Activated effector memory CD4-positive, alpha-beta T cell treated with anti-CD3 and anti-CD28 coated beads, Interleukin-2, amount 50 U/mL, for 16 hours (primary cell): ENCODE results near the gene PDCD7.
"Not testable (repeated sequence)": the region's sequence is repeated elsewhere in the genome, so short reads cannot be mapped to it uniquely, and the experiment has no call there.

Experiments used
- DNase-seq: peaks from one replicate; pipeline ENCODE4 v3.0.0-alpha.2; 2020

Gene PDCD7

DNA sequence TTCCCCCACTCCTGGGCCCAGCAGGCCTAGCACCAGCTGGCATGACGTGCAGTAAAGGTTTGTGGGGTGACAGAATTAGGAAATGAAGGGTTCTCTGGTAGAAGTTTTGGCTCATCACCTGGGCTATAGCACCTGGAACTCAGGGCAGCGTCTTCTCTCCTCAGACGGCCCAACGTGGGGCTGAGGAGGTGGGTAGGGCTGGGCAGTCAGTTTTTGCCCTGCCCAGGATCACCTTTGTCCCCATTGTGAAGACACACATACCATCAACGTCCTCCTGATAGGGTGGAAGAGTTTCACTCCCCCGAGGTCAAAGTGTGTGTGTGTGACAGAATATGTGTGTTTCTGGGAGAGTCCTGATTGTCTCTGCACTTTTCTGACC, 45.0 kb downstream of the PDCD7 start:
- no peak for DNase-seq

DNA sequence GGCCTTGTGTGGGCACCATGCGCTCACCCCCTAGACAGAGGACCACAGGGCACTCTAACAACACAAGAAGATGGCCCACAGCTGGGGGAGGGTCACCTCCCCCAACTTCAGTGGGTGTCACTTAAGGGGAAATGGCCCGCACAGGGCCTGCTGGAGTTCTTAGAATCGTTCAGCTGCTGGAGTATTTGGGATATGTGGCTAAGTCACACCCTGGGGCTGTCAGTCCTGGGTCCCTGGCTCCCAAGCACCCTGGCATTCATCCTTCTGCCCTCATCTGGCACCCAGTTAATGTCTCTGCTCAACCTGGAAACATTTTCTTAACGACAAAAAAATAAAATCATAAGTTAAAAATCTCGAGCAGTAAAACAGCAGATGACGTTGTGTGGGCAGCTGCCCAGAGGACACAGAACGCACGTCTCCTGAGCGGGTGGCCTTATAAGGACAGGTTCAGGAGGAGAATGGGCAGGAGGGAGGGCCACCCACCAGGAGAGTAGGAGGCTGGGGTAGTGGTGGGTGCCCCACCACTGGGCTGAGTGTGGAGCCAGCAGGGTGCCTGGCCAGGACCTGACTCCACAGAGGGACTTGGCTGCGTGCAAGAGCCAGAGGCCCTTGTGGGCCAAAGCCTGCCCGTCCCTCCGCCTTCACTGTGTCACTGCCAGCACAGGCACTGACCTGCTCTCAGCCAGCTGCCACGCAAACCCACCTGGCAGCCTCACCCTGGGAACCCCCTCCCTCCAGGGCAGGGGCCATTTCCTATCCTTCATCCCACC, 45.5 kb downstream of the PDCD7 start:
- DNase-seq, result no peak

DNA sequence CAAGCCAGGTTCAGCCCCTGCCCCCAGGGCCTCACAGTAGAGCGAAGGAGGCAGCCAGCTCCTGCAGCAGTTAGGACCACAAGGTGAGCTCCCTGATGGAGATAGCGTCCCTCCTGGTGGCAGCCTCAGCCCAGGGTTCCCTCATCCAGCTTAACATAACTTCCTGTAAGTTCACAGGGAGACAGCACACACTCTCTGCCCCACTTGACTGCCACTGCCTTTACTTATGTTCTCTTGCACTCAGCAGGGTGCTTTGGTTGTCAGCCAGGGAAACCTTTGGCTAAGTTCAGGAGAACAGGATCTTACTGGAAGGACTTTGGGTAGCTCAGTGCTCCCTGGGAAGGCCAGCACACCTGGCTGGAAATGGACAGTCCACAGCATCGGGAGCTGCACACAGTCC, 46.2 kb downstream of the PDCD7 start:
- DNase-seq, result no peak

DNA sequence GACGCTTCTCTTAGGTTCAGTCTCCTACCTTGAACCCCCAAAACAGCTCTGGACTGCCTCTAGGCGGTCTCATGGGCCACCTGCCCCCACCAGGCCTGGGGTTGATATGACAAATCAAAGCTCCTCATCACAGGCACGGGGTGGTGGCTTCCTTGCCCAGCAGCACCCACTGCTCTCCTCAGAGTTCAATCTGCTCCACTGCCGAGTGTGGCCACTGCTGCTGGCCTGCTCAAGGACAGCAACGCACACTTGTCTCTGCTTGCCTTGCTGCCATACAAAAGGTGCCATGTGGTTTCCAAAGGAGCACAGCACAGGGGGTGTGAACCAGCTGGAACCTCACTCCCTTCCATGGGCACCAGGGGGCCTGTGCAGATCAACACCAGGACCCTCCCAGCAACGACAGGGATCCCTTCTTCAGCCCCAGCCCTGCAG, 46.9 kb downstream of the PDCD7 start:
- no peak for DNase-seq

DNA sequence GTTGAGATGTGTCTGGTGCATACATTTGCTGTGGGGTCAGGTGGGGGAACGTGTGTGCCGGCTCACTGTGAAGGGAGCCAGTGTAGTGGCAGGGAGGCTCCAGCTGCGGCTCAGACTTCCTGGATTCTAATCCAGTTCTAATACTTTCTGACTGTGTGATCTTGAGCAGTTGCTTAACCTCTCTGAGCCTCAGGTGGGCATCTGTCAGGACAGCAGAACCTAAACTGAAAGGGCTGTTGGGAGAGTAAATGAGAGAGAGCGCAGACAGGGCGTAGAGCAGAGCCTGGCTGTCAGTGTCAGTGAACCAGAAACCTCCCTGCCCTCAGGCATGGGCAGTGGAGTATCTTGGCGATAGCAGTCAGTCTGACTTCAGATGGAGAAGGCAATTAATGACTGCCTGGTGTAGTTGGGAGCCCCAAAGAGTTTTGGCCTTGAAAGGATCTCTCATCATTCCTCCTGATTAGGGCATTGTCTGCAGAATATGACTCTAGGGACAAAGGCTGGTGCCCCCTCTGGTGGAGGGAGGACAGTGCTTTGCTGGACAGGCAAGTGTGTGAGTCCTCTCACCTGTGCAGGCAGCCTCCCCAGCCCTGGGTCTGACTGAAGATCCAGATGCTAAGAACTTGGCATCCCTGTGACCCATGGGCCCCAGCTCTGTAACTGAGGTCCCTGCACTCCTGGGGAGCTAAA, 47.5 kb downstream of the PDCD7 start:
- DNase-seq, result no peak

DNA sequence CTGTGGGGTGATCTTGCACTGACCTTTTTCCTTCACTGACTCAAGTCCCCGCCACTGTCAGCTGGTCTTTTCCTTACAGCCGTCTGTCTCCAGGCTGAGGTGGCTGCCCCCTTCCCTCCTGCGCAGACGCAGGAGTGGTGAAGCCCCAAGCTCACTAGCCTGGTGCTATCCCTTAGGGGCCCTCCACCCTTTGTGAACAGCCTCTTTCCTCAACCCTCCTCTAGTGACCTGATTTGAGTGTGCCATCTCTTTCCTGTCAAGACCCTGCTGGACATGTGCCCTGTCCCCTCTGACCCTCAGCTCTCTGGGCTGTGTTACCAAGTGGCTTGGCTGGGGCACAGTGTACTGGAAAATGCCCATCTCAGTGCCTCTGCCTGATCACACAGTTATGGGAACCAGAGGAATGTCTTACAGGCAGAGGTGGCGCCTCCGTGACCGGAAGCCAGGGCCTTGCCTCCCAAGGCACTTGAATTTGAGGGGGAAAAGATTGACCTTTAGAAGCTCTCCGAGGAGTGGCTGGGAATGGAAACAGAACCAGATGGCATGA, 48.3 kb downstream of the PDCD7 start:
- no peak for DNase-seq

DNA sequence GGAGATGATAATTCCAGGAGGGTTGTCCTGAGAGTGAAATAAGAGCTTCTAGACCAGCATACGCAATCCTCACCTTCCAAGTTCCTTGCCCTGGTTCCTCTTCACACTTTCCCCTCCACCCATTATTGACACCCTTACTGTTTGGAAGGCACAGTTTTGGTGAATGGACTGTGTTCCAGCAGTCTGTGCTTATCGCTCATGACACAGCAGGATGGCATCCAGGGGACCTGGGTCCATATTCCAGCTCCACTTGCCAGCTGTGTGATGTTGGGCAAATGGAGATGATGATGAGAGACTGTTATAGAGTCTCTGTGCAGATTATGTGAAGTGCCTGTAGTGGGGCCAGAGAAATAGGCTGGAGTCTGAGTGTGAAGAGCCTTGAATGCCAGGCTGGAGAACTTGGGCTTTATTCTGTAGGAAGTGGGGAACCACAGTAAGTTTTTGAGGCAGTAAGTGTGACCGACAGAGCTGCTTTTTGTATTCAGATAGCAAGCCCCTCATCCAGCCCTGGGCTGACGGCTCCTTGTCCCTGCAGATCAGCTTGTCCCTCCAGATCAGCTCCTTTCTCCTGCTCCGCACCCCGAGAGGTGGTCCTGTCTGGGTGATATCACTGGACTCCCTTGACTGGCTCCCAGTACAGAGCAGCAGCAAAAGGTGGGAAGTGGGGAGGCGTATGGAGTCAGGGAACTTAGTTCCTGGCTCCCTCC, 49.0 kb downstream of the PDCD7 start:
- no peak for DNase-seq

DNA sequence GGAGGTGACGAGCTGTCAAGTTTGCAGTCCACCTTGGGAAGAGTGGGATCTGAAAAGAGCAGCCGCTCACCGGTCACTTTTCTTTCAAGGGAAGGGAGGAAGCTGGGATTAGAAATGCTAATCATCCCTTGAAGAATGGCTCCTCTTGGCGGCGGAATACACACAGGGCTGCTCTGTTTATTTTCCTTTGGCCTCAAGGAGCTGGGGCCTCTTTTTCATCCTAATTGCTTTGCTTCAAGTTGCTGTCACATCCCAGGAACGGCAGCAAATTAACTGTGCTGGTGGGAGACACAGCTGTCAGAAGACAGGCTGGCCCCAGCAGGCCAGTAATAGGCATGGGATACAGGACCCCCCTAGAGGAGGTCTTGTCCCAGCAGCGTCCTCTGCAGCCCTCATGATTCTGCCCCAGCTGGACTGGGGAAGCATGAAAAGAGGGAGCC, 50.3 kb downstream of the PDCD7 start:
- no peak for DNase-seq

DNA sequence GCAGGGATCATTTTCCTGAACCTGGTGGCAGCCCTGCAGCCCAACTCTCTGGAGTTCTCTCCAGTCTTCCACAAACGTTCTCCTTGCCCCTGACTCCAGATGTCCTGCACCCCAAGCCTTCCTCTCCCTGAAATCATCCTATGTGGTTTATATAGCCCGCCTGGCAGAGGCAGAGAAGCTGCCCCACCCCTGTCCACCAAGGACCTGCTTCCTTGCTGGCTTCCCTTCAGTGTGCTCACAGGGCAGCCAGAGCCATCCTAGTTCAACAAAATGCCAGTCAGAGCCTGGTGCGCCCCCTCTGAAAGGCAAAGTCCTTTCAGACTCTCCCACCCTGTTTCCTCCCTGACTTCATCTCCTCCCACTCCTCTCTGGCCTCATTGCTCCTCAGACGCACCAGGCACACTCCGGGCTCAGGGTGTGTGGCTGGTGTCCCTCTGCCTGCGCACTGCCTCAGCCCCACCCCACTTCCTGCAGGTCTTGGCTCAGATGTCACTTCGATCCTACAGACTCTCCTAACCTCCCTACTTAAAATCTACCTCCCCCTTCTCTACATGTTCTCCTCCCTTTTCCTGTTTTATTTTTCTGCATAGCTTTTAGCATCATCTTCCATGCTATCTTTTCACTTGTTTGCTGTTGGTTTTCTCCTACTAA, 51.2 kb downstream of the PDCD7 start:
- DNase-seq, result no peak

DNA sequence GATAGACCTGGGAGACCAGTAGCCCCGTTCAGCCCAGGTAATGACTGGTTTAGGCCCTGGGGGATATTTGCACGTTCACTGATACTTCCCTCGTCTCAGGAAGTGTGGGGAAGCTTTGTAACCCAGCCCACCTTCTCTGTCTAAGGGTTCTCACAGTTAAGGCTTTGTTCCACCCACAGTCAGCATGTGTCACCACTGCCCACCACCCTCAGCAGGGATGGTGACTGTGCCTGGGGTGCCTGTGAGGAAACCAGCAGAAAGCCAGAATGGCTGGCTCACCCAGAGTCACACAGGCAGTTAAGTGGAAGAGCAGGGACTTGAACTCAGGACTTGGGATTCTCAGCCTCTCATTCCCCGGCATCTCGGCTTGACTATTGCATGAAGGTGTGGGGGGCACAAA, 51.9 kb downstream of the PDCD7 start:
- DNase-seq, result no peak

DNA sequence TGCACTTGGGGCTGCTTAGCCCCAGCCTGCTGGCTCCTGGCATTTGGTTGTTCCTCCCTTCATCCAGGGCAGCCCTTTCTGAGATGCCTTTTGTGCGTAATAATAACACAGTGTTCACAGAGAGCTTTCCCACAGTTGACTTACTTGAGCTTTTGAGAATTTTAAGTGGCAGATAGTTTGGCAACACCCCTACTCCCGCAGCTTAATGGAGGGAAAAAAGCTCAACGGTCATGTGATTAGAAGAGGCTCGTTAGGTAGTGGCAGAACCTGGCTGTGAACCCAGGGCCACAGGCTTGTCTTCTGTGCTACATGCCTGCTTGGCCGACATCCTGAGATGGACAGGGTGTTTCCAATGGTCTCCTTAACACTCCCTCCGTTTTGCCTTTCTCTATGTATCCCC, 52.3 kb downstream of the PDCD7 start:
- DNase-seq, result no peak

DNA sequence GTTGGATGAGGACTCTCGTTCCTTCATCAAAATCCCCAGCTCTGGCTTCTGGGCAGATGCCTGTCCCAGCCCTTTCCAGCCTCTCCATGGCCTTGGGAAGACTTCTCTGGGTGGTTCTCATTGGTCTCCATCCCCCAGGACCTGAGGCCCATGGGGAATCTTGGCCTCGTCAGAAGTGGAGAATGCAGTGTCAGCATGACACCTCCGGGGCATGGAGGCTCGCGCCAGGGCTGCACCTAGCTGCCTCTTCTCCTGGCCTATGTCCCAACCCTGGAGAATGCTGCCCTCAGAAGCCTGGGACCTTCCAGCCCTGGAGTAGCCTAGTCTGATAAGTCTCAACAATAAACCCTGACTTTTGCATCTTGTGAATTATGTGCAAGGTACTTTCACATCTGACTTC, 54.0 kb downstream of the PDCD7 start:
- DNase-seq, result no peak

DNA sequence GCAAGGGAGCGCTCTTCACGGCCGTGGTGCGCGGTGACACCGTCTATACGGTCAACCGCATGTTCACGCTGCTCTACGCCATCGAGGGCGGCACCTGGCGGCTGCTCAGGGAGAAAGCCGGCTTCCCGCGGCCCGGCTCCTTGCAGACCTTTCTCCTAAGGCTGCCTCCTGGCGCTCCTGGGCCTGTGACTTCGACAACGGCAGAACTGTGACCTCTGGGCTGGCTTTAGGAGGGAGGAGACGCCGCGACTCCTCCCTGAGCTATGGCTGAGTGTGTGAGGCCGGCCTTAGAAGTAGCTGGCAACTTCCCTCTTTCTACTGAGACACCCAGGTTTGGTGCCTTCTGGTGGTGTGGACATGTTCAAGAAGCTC, 55.6 kb downstream of the PDCD7 start:
- peak; percentile 82 for DNase-seq

DNA sequence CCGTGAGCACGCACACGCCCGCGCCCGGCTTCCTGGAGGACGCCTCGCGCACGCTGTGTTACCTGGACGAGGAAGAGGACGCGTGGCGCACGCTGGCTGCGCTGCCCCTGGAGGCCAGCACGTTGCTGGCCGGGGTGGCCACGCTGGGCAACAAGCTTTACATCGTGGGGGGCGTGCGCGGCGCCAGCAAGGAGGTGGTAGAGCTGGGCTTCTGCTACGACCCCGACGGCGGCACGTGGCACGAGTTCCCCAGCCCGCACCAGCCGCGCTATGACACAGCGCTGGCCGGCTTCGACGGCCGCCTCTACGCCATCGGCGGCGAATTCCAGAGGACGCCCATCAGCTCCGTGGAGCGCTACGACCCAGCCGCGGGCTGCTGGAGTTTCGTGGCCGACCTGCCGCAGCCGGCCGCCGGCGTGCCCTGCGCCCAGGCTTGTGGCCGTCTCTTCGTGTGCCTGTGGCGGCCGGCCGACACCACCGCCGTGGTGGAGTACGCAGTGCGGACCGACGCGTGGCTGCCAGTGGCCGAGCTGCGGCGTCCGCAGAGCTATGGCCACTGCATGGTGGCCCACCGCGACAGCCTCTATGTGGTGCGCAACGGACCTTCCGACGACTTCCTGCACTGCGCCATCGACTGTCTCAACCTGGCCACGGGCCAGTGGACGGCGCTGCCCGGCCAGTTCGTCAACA, 56.2 kb downstream of the PDCD7 start:
- DNase-seq, result no peak

DNA sequence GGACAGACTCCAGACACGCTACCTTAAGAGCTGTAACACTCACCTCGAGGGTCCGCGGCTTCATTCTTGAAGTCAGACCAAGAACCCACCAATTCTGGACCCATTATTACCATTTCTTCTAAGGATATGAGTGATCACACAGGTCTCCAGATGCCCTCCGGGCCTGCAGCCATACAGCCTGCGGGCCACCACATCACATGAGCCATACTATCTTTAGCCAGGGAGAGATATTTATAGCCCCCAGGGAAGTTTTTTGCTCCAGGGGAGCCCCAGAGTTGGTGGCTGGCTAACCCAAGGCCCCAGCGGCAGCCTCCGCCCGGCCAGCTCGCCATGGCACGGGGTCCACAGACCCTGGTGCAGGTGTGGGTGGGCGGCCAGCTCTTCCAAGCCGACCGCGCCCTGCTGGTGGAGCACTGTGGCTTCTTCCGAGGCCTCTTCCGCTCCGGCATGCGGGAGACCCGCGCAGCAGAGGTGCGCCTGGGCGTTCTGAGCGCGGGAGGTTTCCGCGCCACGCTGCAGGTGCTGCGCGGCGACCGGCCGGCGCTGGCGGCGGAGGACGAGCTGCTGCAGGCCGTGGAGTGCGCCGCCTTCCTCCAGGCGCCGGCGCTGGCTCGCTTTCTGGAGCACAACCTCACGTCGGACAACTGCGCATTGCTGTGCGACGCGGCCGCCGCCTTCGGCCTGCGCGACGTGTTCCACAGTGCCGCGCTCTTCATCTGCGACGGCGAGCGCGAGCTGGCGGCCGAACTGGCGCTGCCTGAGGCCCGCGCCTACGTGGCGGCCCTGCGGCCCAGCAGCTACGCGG, 56.9 kb downstream of the PDCD7 start, which contains the start of gene KBTBD13:
TSS of gene KBTBD13 (plus strand) at position 261 of the 805 bp plus-strand sequence. CDS start at position 331, 70 bp downstream.
- no peak for DNase-seq

DNA sequence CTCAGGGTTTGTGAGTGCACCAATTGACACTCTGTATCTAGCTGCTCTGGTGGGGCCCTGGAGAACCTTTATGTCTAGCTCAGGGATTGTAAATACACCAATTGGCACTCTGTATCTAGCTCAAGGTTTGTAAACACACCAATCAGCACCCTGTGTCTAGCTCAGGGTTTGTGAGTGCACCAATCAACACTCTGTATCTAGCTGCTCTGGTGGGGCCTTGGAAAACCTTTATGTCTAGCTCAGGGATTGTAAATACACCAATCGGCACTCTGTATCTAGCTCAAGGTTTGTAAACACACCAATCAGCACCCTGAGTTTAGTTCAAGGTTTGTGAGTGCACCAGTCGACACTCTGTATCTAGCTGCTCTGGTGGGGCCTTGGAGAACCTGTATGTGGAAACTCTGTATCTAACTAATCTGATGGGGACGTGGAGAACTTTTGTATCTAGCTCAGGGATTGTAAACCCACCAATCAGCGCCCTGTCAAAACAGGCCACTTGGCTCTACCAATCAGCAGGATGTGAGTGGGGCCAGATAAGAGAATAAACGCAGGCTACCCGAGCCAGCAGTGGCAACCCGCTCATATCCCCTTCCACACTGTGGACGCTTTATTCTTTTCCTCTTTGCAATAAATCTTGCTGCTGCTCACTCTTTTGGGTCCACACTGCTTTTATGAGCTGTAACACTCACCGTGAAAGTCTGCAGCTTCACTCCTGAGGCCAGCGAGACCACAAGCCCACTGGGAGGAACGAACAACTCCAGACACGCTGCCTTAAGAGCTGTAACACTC, 57.8 kb downstream of the PDCD7 start:
- not testable (repeated sequence) for DNase-seq

DNA sequence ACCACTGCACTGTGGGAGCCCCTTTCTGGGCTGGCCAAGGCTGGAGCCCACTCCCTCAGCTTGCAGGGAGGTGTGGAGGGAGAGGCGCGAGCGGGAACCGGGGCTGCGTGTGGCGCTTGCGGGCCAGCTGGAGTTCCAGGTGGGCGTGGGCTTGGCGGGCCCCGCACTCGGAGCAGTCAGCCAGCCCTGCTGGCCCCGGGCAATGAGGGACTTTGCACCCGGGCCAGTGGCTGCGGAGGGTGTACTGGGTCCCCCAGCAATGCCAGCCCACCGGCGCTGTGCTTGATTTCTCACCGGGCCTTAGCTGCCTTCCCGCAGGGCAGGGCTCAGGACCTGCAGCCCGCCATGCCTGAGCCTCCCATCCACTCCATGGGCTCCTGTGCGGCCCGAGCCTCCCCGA, 58.7 kb downstream of the PDCD7 start:
- not testable (repeated sequence) for DNase-seq

DNA sequence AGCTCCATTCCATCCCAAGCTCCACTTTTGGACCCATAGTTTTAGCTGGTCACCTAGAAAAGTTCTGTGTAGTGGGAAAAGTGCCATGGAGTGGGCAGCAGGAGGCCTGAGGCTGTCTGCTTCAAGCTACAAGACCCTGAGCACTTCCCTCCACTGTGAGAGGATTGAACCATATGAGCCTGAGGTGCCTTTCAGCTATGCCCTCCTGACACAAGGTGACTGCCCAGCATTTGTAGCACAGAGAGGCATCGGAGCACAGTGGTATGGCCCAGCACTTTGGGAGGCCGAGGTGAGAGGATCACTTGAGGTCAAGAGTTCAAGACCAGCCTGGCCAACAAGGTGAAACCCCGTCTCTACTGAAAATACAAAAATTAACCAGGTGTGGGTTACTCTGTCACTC, 61.0 kb downstream of the PDCD7 start:
- DNase-seq, result no peak

DNA sequence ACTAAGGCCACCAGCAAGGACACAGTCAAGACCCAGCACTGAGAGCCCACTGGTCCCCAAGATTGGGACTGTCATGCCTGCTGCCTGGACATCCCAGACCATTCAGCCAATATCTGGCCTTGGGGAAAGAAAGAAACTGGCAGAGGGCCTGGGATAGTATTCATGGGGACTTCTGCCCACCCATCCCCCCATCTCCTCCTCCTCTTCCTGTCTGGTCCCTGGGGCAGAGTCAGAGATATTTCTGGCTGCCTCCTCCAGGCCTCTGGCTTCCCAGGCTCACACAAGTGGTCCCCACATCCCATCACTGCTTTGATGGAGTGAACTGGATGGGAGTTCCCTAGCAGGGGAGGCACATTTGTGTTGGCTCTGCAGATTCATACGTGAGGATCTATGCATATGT, 61.6 kb downstream of the PDCD7 start:
- DNase-seq, result no peak

DNA sequence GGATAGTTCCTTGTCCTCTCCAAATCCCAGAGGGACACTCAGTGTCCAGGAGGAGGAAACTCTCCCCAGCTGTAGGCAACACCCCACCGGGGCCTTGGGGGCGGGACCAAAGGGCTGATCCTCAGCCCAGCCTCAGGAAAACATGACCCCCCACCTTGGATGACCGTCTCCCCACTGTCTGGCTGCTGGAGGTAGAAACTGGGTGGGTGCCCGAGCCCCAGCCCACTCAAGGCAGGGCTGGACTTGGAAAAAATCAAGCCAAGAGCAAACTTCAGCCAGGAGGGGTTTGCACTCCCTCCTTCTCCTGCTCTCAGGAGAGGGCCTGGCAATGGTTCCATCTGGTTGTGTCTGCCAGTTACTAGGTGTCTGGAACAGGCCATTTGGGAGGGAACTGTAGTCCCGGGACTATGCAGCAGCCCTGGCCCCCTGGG, 62.2 kb downstream of the PDCD7 start:
- no peak for DNase-seq
